ENCODE results near the gene ZEB2. TPM values are rescaled to one million over a fixed set of nuclear protein-coding genes. Genes with fewer than 3 reads are reported as not detected.

The ZEB2 gene
- polyA plus RNA-seq, 1 donor from 2014 or later = 2.2 TPM

DNA sequence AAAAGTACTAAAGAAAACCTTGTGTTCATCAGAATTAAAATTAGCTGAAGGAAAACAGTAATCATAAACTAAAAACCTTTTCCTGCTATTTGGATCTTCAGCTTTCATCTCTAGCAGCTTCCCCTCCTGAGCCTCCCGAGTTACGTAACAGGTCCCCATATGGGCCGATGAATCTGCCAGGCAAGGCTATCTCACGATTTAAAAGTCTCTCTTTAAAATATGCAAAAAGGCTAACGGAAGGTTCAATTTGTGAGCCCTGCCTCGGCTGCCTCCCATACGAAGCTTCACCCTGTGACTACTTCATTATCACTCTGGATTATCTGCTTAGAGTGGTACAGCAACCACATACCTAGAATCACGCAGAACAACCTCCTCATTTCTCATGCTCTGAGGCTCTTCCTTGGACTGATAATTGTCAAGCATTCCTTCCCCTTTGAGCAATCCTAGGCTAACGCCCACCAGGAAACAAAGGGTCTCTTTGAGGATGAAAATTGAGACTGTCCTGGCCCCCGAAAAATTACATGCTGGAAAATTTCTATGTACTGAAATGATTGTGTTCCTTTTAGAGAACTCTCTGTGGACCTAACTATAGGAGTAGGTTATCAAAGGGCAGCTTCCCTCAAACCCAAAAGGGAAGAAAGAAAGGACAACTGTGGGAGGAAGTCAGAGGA is 147.4 kb downstream of the ZEB2 start:
- Histone ChIP-seq H3K4me3 (ENCODE audit: low read length) (no peak overlapping the region), H4K20me1 (ENCODE audit: insufficient read depth) (no peaks in the 10 kb centered on the region), H3F3A (ENCODE audit: insufficient read depth, low read length, poor library complexity, severe bottlenecking) (no peaks in the 10 kb centered on the region), H2AFZ (ENCODE audit: low read depth, low read length) (no peak overlapping the region), H3K9me3 (ENCODE audit: low read length) (no peaks in the 10 kb centered on the region), H3K4me2 (ENCODE audit: low read length) (no peak overlapping the region), H3K9ac (ENCODE audit: low read length) (no peak overlapping the region), H3K79me2 (replicated peaks; ENCODE audit: insufficient read depth, low read length) (no peaks in the 10 kb centered on the region), H3K36me3 (ENCODE audit: insufficient read depth, low read length) (no peaks in the 10 kb centered on the region), H3K27ac (ENCODE audit: low read length) (no peak overlapping the region), H3K9me2 (ENCODE audit: insufficient read depth, low read length) (no peaks in the 10 kb centered on the region), H3K27me3 (ENCODE audit: insufficient read depth, low read depth, low read length) (no peaks in the 10 kb centered on the region)
- no peak for TF ChIP-seq RAD21 (conservative IDR thresholded peaks at IDR 0.05)
- TF ChIP-seq, protein P1, sequence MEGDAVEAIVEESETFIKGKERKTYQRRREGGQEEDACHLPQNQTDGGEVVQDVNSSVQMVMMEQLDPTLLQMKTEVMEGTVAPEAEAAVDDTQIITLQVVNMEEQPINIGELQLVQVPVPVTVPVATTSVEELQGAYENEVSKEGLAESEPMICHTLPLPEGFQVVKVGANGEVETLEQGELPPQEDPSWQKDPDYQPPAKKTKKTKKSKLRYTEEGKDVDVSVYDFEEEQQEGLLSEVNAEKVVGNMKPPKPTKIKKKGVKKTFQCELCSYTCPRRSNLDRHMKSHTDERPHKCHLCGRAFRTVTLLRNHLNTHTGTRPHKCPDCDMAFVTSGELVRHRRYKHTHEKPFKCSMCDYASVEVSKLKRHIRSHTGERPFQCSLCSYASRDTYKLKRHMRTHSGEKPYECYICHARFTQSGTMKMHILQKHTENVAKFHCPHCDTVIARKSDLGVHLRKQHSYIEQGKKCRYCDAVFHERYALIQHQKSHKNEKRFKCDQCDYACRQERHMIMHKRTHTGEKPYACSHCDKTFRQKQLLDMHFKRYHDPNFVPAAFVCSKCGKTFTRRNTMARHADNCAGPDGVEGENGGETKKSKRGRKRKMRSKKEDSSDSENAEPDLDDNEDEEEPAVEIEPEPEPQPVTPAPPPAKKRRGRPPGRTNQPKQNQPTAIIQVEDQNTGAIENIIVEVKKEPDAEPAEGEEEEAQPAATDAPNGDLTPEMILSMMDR (IDR thresholded peaks at IDR 0.05; ENCODE audit: poor library complexity, severe bottlenecking) = no peak
- no peak for TF ChIP-seq EP300 (conservative IDR thresholded peaks at IDR 0.05; ENCODE audit: poor library complexity, severe bottlenecking)
- TF ChIP-seq POLR2AphosphoS5 (IDR thresholded peaks at IDR 0.05) = no peak
- no peak for TF ChIP-seq TAF1 (IDR thresholded peaks at IDR 0.05; ENCODE audit: low read depth)
- TF ChIP-seq SMC3 (conservative IDR thresholded peaks at IDR 0.05; ENCODE audit: poor library complexity) = no peak
- TF ChIP-seq MXI1 (conservative IDR thresholded peaks at IDR 0.05; ENCODE audit: poor library complexity, severe bottlenecking) = no peak
- no peak for TF ChIP-seq EZH2 (IDR thresholded peaks at IDR 0.05; ENCODE audit: borderline replicate concordance, insufficient read depth, low read length, poor library complexity, severe bottlenecking)
- TF ChIP-seq REST (IDR thresholded peaks at IDR 0.05; ENCODE audit: borderline replicate concordance) = no peak

DNA sequence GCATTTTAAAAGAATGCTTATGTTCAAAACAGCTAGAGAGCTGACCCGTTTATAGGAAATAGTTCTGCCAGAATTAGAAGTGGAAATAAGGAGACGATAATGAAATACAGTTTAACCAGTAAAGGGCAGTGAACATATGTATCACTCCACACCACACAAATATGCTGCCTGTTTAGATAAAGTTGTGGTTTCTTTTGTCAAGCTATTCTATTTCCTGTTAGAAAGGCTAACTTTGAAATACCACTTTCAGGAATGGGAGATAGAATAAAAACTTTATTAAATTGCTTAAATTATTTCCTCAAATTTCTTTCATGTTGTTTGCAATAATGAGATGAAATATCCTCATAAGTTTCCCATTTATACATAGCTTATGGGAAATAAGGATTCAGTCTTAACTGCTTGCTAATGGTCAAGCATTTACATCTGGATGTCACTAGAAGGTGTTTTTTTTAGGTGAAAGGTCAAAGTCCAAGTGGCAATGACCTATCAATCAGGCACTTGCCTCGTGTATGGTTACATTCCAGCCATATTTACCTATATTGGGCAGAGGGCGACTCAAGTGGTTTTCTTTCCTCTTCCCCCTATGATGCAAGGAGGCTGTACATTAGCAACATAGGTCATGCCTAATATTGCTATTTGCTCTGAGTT is 148.9 kb downstream of the ZEB2 start:
- Histone ChIP-seq H3K27me3 (ENCODE audit: insufficient read depth, low read depth, low read length) (no peaks in the 10 kb centered on the region), H3K36me3 (ENCODE audit: insufficient read depth, low read length) (no peaks in the 10 kb centered on the region), H3K4me3 (ENCODE audit: low read length) (no peak overlapping the region), H3K79me2 (replicated peaks; ENCODE audit: insufficient read depth, low read length) (no peaks in the 10 kb centered on the region), H3K27ac (ENCODE audit: low read length) (no peak overlapping the region), H4K20me1 (ENCODE audit: insufficient read depth) (no peaks in the 10 kb centered on the region), H3K9me3 (ENCODE audit: low read length) (no peaks in the 10 kb centered on the region), H3K9ac (ENCODE audit: low read length) (no peak overlapping the region), H2AFZ (ENCODE audit: low read depth, low read length) (no peak overlapping the region), H3F3A (ENCODE audit: insufficient read depth, low read length, poor library complexity, severe bottlenecking) (no peaks in the 10 kb centered on the region), H3K9me2 (ENCODE audit: insufficient read depth, low read length) (no peaks in the 10 kb centered on the region), H3K4me2 (ENCODE audit: low read length) (no peak overlapping the region)
- TF ChIP-seq REST (IDR thresholded peaks at IDR 0.05; ENCODE audit: borderline replicate concordance) (no peak), EZH2 (IDR thresholded peaks at IDR 0.05; ENCODE audit: borderline replicate concordance, insufficient read depth, low read length, poor library complexity, severe bottlenecking) (no peak)
